A172 (cell line): ENCODE measurements around the gene ARL8B. TPM values are rescaled to one million over a fixed set of nuclear protein-coding genes. Genes with fewer than 3 reads are reported as not detected.
A peak's percentile ranks its signal among the peaks of the same experiment; 100 is the strongest.

Source experiments
- DNase-seq: peaks from one replicate; pipeline ENCODE4 v3.0.0-alpha.2; 2015; ENCODE audit warnings: low spot score
- total RNA-seq: library from RNA; depleted of rRNA; stranded (reverse); fragments of >200 nt; shearing (Covaris generic); gene quantifications from 2 replicates; pipeline ENCODE4 v1.2.3, GENCODE V29; 2014

ARL8B gene
- total RNA-seq, 1 experiment from 2014 or later: 72.2 TPM

DNA sequence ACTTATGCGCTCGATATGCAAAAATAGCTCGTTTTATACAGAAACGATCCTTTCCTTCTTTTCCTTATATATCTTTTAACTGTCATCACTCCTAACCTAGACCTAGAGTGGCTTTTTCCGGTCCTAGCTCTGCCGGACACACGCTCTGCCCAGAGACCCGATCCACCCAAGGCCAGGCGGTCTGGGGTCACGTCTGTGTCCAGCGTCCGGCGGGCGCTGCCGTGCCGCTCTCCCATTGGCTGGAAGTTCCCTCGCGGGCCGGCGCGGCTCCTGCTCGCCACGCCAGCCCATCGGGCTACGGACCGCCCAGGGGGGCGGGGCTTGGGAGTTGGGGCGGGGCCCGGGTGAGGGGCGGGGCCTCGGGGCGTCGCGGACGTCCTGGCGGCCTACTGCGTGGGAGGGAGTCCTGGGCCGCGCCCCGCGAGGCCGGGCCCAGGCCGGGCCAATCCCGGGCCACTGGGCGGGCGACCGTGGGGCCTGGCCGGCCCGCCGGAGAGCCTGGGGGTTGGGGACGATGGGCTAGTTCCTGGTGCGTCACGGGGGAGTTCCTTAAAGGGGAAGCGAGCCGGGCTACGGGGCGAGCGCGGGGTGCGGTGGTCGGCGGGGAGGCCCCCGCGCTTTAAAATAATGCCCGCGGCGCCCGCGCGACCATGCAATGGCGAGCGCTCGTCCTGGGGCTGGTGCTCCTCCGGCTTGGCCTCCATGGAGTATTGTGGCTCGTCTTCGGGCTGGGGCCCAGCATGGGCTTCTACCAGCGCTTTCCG lies 65.2 kb downstream of the ARL8B start, which contains the start of gene EDEM1:
Gene EDEM1, plus strand, starts transcription at position 552 of the 764 bp plus-strand sequence. Its CDS starts 99 bp downstream, at position 651.
- peak; percentile 86 for DNase-seq

DNA sequence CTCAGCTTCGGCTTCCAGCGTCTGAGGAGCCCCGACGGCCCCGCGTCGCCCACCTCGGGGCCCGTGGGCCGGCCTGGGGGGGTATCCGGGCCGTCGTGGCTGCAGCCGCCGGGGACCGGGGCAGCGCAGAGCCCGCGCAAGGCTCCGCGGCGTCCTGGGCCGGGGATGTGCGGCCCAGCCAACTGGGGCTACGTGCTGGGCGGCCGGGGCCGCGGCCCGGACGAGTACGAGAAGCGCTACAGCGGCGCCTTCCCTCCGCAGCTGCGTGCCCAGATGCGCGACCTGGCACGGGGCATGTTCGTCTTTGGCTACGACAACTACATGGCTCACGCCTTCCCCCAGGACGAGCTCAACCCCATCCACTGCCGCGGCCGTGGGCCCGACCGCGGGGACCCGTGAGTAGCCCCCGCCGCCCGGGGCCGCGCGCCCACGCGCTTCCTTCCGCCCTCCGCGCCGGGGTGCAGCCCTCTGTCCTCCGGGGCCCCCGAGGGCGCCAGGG lies 65.9 kb downstream of the ARL8B start:
- no peak for DNase-seq

DNA sequence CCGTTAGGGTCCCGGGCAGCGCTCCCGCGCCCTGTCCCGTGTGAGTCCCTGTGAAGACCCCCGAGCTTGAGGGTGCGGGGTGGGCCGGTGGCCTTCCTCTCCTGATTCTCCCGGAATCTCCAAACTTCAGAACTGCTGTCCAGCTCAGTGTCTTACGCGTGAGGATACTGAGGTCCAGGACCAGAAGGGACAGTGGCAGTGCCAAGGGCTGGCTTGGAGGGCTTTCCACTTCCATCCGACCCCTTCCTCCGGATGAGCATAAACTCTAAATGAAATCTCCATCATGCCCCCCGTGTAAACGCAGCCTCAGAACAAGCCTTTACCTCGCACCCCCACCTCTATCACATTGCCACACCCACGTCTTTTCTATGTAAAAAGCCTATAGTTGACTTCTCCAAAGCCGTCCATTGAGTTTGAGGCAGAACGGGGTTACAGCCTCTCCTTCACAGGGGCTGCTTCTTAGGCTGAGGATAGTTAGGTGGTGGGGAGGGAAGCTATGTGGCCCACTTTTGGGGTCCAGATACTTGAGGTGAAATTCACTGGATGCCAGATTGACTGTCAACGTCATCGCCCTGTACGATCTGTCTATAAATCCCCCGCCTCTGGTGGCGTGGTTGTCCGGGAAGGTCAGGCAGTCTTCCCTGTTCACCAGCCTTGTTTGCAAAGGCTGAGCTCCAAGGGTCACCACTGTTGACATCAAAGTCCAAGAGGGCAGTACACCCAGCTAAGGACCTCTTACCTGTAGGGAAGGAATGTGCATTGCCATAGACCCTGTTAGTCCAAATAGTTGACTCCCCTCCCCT lies 66.5 kb downstream of the ARL8B start:
- peak; percentile 18 for DNase-seq

DNA sequence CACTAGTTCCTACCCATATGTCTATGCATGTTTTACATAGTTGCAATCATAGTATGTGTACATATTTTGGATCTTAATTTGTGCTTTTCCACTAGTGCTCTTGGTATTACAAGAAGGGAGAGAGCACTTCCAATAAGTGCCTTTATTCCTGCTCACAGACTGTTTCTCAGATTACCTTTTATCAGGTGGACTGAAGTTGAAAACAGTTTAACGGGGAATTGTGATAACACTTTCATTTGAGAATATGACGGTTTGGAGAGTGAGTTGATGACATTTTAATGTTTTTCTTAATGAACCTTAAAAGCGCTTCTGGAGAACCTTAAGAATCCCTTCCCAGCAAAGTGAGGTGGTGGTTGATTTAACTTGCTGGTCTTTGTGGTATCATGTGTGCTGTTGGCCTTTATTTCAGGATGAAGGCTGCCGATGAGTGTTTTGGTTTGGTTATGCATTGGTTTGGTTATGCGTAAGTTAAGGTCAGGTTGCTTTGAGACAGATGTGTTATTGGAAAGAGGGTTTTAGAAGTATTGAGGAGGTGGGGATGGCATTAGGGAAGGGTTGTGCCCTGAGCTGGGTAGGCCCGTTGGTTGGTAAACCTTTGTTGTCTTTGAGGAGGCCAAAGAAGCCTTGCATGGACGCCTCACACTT lies 68.2 kb downstream of the ARL8B start:
- no peak for DNase-seq

DNA sequence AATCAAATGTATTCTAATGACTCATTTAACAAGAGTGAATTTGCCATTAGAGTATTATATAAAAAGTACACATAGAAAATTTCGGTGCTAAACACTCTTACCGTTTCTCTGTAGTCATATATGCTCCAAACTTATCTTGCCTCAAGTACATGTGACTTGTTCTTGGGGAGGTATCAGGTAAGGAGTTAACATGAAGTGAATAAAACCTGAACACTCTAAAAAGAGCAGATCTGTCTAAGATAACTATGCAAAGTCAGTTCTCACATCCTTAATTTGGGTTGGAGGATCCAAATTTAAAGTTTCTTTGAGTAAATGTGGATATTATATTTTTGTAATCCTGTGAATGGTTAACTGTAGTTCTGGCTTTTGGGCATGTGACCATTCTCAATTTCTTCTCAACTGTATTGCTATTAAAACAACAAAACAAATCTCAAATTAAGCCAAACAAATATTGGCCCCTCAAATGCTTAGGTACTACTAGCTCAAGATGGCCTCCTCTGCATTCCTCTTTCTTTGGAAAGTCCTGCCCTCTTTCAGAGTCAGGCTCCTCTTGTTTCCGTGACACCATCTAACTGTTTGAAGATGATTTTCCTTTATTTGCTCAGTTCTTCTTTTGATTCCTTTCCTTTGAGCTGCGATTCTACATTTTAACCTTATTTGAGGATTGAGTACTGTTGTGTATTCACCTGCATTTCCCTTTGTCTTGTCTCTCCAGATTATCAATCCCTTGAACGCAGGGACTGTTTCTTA lies 69.6 kb downstream of the ARL8B start:
- no peak for DNase-seq

DNA sequence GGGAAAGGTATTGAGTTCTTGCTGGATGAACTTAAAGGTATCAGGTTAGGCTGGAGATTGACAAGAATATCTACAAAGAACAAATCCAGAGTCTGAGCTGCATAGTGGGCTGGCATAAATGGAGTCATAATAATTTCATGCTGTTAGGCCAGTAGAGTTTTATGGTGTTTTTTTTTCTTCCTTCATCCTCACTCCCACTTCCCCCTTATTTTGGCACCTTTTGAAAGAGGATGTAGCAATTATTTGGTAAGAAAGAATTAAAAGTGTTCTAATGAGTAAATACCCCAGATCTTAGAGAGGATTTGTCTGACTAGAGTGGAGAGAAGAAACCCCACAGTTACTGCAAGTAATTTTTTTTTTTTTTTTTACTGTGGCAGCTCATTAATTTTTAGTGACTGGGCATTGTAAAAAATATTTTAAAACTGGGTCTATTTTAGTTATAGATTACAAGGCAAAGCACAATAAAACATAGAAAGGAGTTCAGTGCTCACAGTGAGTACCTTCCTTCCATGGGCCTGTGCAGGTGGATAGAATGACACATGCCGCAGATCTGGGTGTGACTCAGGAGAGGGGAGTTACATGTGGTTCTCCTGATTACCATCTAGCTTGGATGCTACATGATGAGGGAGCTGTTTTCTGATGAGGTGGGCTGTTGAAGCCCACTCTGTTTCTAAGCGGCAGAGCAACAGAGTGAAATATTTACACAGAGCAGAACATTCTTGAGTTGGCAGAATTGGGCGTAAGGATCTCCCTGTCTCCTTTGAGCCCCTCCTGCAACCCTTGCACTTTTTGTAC lies 70.7 kb downstream of the ARL8B start:
- no peak for DNase-seq

DNA sequence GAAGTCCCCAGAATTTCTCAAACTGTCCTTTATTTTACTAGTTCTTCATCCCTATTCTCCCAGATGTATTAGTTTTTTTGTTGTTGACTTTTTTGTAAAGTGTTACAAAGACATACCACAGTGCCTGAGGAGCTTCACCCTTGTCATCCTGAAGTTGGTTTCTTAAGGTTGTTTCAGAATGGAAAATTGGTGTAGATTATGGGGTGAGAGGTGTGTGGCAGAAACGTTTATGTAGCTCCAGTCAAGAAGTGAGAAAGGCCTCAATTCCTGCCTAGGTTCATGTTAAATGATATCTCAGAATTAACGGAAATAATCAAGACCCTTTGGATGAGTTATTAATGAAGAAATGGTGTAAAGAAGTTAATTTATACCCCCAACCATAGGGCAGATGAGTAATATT lies 72.2 kb downstream of the ARL8B start:
- DNase-seq: no peak

DNA sequence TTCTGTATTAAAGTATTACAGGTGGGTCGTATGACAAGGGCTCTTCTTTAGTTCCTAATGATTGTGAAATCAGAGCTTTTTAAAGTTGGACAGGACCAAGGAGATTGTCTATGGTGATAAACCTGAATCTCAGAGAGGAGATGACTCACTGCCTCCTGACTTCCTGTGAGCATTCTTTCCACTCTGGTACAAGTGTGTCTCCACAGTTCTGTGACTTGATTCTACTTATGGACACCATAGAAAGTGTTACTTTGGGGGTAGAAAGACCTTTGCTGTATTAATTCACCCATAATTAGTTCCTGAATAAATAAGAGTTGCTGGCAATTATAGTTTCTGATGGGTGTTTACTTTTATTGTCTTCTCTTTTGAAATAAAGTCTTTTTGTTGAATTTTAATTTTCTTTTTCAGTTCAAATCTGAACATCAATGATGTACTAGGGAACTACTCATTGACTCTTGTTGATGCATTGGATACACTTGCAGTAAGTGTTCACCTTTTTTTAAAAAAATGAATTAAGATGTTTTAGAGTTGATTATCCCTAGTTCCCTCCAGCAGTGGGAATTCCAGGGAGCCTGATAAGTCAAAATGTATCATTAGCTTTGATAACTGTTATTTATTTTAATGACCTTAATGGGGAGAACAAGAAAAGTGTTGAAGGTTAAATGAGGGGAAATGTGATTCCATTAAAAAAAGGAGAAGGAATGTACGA lies 72.9 kb downstream of the ARL8B start:
- DNase-seq: peak; percentile 95

DNA sequence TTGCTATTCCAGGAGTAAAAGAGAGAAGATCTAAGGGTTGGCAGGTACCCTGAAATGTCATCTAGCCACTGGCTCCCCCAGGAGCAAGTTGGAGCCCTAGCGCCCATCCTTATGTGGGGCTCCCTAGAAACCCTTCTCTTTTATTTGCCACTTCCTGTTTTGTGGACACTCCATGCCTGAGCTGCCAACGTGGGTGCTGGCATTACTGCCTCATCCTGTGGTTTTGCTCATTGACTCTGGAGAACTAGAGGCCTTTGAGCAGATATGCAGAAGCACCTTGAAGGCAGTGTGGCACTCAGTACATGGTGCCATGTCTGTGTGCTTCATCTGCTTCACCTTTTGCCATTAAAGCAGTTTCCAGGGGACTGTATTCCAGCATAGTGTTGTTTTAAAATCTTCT lies 73.5 kb downstream of the ARL8B start:
- DNase-seq: peak; percentile 80

DNA sequence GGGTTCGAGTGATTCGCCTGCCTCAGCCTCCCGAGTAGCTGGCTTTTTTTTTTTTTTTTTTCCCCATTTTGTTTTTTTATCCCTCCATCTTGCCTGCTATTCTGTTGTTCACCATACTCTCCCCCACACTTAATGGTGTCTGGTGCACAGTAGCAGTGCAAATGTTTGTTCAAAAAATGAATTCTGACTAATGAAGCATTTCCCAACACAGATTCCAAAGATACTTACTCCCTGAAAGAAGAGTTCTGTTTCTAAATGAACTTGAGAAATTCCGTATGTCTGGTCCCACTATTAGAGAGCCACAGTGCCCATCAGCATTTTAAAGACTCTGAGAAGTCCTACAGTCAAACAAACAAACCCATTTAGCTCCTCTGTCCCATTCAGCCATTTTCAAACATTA lies 74.9 kb downstream of the ARL8B start:
- no peak for DNase-seq

DNA sequence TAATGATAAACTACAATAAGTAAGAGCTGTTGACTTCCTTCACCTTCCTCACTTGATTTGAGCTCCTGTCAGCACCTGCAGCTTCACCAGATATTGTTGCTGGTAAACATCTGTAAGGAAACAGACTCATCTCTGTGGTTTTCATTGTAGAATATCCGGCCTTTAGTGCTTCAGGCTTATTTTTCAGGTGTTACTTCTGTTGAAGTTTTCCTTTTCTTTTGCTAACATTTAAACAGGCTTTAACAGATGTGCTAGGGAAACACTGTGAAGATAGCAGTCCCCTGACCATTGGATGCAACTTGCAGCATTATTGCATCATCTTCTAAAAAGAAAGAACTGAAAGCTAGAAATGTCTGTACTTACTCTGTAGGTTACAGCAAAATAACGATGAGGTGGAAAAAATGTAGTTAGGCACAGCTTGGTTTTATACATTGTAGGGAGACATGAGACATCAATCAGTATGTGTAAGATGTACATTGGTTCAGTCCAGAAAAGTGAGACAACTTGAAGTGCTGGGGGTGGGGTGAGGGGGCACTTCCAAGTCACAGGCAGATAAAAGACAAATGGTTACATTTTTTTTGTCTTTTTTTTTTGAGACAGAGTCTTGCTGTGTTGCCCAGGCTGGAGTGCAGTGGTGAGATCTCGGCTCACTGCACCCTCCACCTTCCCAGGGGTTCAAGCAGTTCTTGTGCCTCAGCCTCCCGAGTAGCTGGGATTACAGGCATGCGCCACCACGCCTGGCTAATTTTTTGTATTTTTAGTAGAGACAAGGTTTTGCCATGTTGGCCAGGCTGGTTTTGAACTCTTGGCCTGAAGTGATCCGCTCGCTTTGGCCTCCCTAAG lies 75.6 kb downstream of the ARL8B start:
- DNase-seq: peak; percentile 14

DNA sequence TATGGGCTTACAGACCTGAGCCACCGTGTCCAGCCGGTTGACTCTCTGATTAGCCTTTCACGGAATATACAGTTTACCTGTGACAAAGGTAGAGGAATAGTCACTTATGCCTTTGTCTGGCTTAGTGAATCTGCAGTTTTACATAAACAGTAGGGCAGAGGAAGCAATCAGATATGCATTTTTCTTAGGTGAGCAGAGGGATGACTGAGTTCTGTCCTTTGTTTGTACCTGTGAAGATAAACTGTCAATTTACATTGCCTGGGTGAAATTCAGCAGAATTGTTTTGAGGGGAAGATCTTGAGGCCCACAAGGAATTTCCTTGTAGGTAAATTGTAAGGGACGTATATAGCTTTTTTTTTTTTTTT lies 76.2 kb downstream of the ARL8B start:
- DNase-seq: no peak

DNA sequence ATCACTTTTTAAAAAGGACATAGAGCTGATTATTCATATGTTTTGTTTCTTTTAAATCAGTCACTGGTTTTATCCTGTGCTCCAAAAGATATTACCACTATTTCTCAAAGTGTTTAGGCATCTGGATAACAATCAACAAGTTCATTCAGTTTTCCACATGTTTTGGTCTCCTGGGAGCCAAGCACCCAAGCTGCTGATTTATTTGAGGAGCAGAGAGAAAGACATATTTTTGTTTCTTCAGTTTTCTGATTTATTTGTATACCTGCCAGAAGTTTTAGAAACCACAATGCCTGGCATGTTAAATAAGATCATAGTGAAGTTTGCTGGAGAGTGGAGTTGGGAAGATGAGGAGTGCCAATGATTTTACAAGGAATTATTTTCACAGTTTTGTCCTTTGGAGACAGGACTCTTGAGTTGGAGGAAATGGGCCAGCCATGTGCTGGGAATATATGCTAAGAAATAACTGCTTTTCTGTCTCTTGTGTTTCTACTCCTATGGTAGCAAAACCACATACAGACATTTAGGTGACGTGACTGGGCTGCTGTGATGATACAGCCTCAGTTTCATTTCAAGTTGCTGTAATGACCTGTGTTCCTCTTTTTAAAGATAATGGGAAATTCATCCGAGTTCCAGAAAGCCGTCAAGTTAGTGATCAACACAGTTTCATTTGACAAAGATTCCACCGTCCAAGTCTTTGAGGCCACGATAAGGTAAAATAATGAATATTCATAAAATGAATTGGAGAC lies 77.1 kb downstream of the ARL8B start:
- DNase-seq: no peak

DNA sequence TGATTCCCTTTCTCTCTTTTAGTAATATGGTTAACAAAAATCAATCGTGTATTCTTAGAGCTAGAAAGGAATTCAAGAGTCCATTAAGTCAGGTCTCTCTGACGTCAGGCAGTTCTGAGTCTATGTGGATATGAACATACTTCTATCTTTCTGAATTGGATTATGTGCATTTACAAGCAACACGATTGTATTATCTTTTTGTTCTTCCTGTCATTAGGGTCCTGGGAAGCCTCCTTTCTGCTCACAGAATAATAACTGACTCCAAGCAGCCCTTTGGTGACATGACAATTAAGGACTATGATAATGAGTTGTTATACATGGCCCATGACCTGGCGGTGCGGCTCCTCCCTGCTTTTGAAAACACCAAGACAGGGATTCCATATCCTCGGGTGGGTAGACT lies 79.4 kb downstream of the ARL8B start:
- no peak for DNase-seq

DNA sequence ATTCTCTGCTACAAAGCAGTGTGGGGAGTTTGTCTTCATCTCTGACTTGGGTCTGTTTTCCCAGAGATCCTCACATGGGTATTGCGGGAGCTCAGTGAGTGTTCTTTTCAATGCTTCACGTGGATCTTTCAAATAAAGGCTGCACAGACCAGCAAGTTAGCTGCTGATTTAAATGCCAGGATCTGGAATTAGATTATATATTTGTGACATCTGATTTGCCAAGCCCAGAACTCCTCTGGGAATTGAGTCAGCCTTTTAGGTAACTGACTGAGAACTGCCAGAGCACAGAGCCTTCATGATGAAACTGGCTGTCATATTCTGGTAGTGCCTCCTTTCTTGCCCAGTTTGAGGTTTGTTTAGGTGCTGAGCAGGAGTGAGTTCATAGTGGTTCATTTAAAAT lies 80.1 kb downstream of the ARL8B start:
- DNase-seq: no peak

DNA sequence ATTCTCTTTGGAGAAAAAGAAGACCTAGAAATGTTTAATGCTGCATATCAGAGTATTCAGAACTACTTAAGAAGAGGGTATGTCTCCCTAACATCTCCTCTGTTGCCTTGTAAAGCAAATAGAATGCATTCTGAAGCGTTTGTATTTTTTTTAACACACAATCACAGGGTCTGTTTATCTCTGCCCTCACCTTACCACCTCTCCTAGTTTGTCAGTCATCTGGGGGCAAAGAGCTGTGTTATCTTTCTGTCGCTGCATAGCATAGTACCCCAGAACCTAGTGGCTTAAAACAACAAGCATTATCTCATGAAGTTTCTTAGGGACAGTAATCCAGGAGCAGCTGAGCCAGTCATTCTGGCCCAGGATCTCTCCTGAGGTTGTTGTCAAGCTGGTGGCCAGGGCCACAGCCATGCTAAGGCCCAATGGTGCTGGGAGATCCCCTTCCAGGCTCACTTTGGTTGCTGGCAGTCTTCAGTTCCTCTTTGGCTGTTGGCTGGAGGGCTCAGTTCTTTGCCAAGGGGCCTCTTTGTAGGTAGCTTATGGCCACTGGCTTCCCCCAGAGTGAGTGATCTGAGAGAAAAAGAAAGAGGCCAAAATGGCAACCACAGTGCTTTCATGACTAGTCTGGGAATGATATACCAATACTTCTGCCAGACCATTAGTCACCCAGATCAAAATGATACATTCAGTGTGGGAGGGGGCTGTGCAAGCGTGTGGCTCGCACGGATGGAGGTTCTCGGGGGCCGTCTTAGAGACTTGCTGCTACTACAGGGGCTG lies 83.3 kb downstream of the ARL8B start:
- DNase-seq: no peak

DNA sequence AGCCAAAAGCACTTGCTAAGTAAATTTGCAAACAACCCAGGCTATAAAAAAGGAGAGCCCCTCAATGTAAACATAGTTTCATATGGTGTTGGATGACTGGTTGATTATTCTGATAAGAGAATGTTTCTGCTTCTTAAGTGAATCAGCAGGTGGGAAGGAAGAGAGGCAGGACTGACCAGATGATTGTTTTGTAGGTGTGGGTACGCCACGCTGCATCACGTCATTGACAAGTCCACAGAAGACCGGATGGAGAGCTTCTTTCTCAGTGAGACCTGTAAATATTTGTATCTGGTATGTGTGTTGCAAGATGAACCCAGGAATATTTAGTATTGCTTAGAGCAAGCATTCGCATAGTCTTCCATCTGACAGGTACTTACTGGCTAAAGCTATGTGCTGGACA lies 88.8 kb downstream of the ARL8B start:
- no peak for DNase-seq
